HCT116 (cell line): ENCODE data around the gene TNFRSF25. TPM values are rescaled to one million over a fixed set of nuclear protein-coding genes. Genes with fewer than 3 reads are reported as not detected.

Experiments
- ATAC-seq: fragments of 200-7000 bp; cut with Tn5 transposase; 2 replicates; pipeline ENCODE4 v1.9.1; 2020; ENCODE audit warnings: mild to moderate bottlenecking, moderate library complexity
- BruUV-seq: library from RNA; stranded (reverse); fragments of 400-500 nt; replicated peaks from 2 replicates; lab custom pipeline; 2021; lab: Mats Ljungman, UMichigan
- CTCF ChIA-PET: fragments of 300-600 bp; sonication (Branson Sonifier 250); formaldehyde crosslinking; loops from one replicate; lab custom pipeline; 2021; ENCODE audit warnings: antibody characterized with exemption; lab: Charles Lee
- POLR2A ChIA-PET: fragments of 300-600, 350-600 bp; sonication (Branson Sonifier 250); formaldehyde crosslinking; loops from one replicate; lab custom pipeline; 2021; ENCODE audit warnings: antibody characterized with exemption; lab: Charles Lee
- RAD21 ChIA-PET, 2 experiments: fragments of 300-600 bp; sonication (Branson Sonifier 250); formaldehyde crosslinking; loops; one replicate each; lab custom pipeline; 2023; ENCODE audit warnings: low total read pairs in 2 of 2; ENCODE audit not compliant: uncharacterized antibody in 2 of 2, unreplicated experiment in 2 of 2, low non-redundant PET in 1 of 2; lab: Charles Lee
- DNase-seq: peaks from one replicate; pipeline ENCODE4 v3.0.0-alpha.2; 2010; ENCODE audit warnings: low read depth, low spot score
- H2AFZ ChIP-seq: fragments of 200-600 bp; shearing (Covaris generic), sonication (generic); 2 replicates; pipeline ENCODE4 v1.6.1; 2017; ENCODE audit warnings: low read depth, mixed run types, mixed read lengths, antibody characterized with exemption, low read length; ENCODE audit not compliant: poor library complexity, severe bottlenecking
- H3K27ac ChIP-seq: 2 replicates; pipeline ENCODE4 v1.5.1; 2012; ENCODE audit warnings: low read depth, low read length
- H3K27me3 ChIP-seq: fragments of 200-600 bp; sonication (generic); 2 replicates; pipeline ENCODE4 v1.6.1; 2016; ENCODE audit warnings: mixed run types, low read length, mixed read lengths; ENCODE audit not compliant: insufficient read depth
- H3K36me3 ChIP-seq, 2 experiments: fragments of 200-500 bp in 1 of 2; fragments of 200-600 bp in 1 of 2; sonication (Bioruptor generic) in 1 of 2; sonication (generic) in 1 of 2; 2 replicates each; pipeline versions ENCODE4 v1.5.1 to v1.6.1; 2014 to 2016; ENCODE audit warnings: low read length in 2 of 2, inconsistent platforms in 1 of 2, mixed read lengths in 1 of 2, mixed run types in 1 of 2; ENCODE audit not compliant: insufficient read depth in 2 of 2, control insufficient read depth in 1 of 2
- H3K4me1 ChIP-seq, 2 experiments: fragments of 200-600 bp in 1 of 2; sonication (generic) in 1 of 2; 2 replicates each; pipeline versions ENCODE4 v1.5.1 to v1.6.1; 2012 to 2017; ENCODE audit warnings: low read length in 2 of 2, inconsistent platforms in 1 of 2, mild to moderate bottlenecking in 1 of 2, mixed read lengths in 1 of 2, mixed run types in 1 of 2, moderate library complexity in 1 of 2; ENCODE audit not compliant: insufficient read depth in 2 of 2, control insufficient read depth in 1 of 2
- H3K4me2 ChIP-seq: fragments of 200-600 bp; sonication (generic); 2 replicates; pipeline ENCODE4 v1.6.1; 2017; ENCODE audit warnings: mixed run types, low read length, mixed read lengths
- H3K4me3 ChIP-seq, 2 experiments: fragments of 200-600 bp in 1 of 2; sonication (generic) in 1 of 2; replicated peaks in 1 of 2; 2 replicates each; pipeline ENCODE4 v1.5.1; 2011 to 2016; ENCODE audit warnings: low read length in 2 of 2, control low read depth in 1 of 2, low read depth in 1 of 2, mild to moderate bottlenecking in 1 of 2, mixed read lengths in 1 of 2, mixed run types in 1 of 2
- H3K79me2 ChIP-seq: fragments of 200-600 bp; sonication (generic); 2 replicates; pipeline ENCODE4 v1.6.1; 2017; ENCODE audit warnings: mild to moderate bottlenecking, mixed run types, low read length, moderate library complexity, mixed read lengths; ENCODE audit not compliant: insufficient read depth
- H3K9ac ChIP-seq: fragments of 200-600 bp; sonication (generic); 2 replicates; pipeline ENCODE4 v1.6.1; 2016; ENCODE audit warnings: low read length, mixed read lengths
- H3K9me2 ChIP-seq: fragments of 200-600 bp; sonication (generic), shearing (Covaris generic); 2 replicates; pipeline ENCODE4 v1.6.1; 2017; ENCODE audit warnings: mixed run types, mild to moderate bottlenecking, moderate library complexity; ENCODE audit not compliant: insufficient read depth
- H3K9me3 ChIP-seq, 2 experiments: fragments of 200-500 bp in 1 of 2; fragments of 200-600 bp in 1 of 2; sonication (Bioruptor generic) in 1 of 2; sonication (generic) in 1 of 2; 2 replicates each; pipeline ENCODE4 v1.6.1; 2014 to 2017; ENCODE audit warnings: low read length in 2 of 2, mixed read lengths in 2 of 2, inconsistent platforms in 1 of 2, low read depth in 1 of 2, mild to moderate bottlenecking in 1 of 2, mixed run types in 1 of 2, moderate library complexity in 1 of 2; ENCODE audit not compliant: control insufficient read depth in 1 of 2, insufficient read depth in 1 of 2
- H4K20me1 ChIP-seq: fragments of 200-600 bp; sonication (generic), shearing (Covaris generic); 2 replicates; pipeline ENCODE4 v1.6.1; 2017; ENCODE audit warnings: mixed run types, mild to moderate bottlenecking, moderate library complexity; ENCODE audit not compliant: insufficient read depth
- CBX3 ChIP-seq: IDR thresholded peaks from 2 replicates; pipeline ENCODE4 v1.6.1; 2012; ENCODE audit warnings: low read depth
- CEBPB ChIP-seq: IDR thresholded peaks from 2 replicates; pipeline ENCODE4 v1.6.1; 2012; ENCODE audit warnings: low read depth
- EGR1 ChIP-seq: IDR thresholded peaks from 2 replicates; pipeline ENCODE4 v1.6.1; 2012; ENCODE audit warnings: low read depth
- ELF1 ChIP-seq: IDR thresholded peaks from 2 replicates; pipeline ENCODE4 v1.6.1; 2012; ENCODE audit warnings: low read depth, borderline replicate concordance
- EZH2phosphoT487 ChIP-seq: fragments of 200-600 bp; IDR thresholded peaks from 2 replicates; pipeline ENCODE4 v1.6.1; 2018; ENCODE audit warnings: antibody characterized with exemption, borderline replicate concordance
- POLR2AphosphoS5 ChIP-seq: IDR thresholded peaks from 2 replicates; pipeline ENCODE4 v1.6.1; 2011; ENCODE audit warnings: mild to moderate bottlenecking, low read depth, low read length, moderate library complexity
- SIN3A ChIP-seq: IDR thresholded peaks from 2 replicates; pipeline ENCODE4 v1.6.1; 2012; ENCODE audit warnings: low read depth
- TCF7L2 ChIP-seq: IDR thresholded peaks from 2 replicates; pipeline ENCODE4 v1.7.0; 2011; ENCODE audit warnings: borderline replicate concordance, inconsistent platforms; ENCODE audit not compliant: insufficient read depth, insufficient read length; ENCODE audit errors: extremely low read depth
- YY1 ChIP-seq: IDR thresholded peaks from 2 replicates; pipeline ENCODE4 v1.6.1; 2011; ENCODE audit warnings: low read length, low read depth, moderate library complexity, mild to moderate bottlenecking; ENCODE audit not compliant: insufficient replicate concordance; ENCODE audit errors: extremely low read depth
- ZFX ChIP-seq: fragments of 450-650 bp; IDR thresholded peaks from 2 replicates; pipeline ENCODE4 v1.6.1; 2017
- ZNF274 ChIP-seq: fragments of 200-500 bp; sonication (Bioruptor generic); IDR thresholded peaks from 2 replicates; pipeline ENCODE4 v1.6.1; 2014; ENCODE audit warnings: mild to moderate bottlenecking, low read depth, low read length, inconsistent platforms
- intact Hi-C: fragments of 100-400 bp; cut with micrococcal nuclease; formaldehyde crosslinking; loops from 2 replicates; pipeline ENCODE4 v1.10.0; 2022
- total RNA-seq: library from RNA; stranded (reverse); gene quantifications from one replicate; pipeline ENCODE4 v1.2.1, GENCODE V29; 2021; ENCODE audit not compliant: unreplicated experiment
- TF ChIP-seq, protein P1 (sequence below): IDR thresholded peaks from 2 replicates; pipeline ENCODE4 v1.6.1; 2012; ENCODE audit warnings: low read depth
- TF ChIP-seq, protein P2 (sequence below), 3 experiments: fragments of 200-600 bp in 1 of 3; sonication (generic) in 1 of 3; IDR thresholded peaks in 2 of 3; conservative IDR thresholded peaks in 1 of 3; 2 replicates each; pipeline ENCODE4 v1.5.1; 2012 to 2017; ENCODE audit warnings: low read depth in 2 of 3, low read length in 2 of 3, antibody characterized with exemption in 1 of 3, borderline replicate concordance in 1 of 3, control low read depth in 1 of 3, mild to moderate bottlenecking in 1 of 3, mixed read lengths in 1 of 3, mixed run types in 1 of 3, moderate library complexity in 1 of 3; ENCODE audit not compliant: insufficient read depth in 1 of 3
- TF ChIP-seq, protein P3 (sequence below): IDR thresholded peaks from 2 replicates; pipeline ENCODE4 v1.6.1; 2012

TNFRSF25 gene
- total RNA-seq, 1 experiment from 2014 or later = 27.5 TPM

DNA sequence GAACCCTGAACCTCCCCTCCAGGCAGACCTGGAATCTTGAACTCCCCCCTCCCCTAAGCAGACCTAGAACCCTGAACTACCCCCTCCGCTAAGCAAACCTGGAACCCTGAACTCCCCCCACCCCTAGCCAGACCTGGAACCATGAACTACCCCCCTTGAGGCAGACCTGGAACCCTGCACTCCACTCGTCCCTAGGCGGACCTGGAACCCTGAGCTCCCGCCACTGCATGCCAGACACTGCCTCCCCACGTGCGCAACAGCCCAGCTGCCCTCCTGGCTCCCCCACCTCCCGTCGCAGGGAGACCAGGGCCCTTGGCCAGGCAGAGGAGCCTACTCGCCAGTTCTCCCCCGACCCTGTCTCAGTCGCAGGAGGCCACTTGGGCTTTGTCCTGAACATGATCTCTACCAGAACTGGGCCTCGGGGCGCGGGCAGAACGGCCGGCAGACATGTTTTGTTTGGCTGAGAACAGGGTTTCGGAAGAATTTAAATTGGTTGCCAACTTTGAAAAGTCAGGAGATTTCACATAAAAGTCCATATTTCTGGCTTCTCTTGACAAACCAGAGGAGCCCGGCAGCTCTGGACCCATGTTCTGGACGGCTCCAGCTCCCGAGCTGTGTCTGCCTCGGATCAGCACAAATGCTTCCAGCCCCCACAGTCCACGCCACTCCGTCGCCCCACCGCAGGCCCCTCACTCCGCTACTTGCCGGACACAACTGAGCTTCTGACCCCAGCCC, 34.7 kb upstream of the TNFRSF25 start:
- TF ChIP-seq, protein P1, sequence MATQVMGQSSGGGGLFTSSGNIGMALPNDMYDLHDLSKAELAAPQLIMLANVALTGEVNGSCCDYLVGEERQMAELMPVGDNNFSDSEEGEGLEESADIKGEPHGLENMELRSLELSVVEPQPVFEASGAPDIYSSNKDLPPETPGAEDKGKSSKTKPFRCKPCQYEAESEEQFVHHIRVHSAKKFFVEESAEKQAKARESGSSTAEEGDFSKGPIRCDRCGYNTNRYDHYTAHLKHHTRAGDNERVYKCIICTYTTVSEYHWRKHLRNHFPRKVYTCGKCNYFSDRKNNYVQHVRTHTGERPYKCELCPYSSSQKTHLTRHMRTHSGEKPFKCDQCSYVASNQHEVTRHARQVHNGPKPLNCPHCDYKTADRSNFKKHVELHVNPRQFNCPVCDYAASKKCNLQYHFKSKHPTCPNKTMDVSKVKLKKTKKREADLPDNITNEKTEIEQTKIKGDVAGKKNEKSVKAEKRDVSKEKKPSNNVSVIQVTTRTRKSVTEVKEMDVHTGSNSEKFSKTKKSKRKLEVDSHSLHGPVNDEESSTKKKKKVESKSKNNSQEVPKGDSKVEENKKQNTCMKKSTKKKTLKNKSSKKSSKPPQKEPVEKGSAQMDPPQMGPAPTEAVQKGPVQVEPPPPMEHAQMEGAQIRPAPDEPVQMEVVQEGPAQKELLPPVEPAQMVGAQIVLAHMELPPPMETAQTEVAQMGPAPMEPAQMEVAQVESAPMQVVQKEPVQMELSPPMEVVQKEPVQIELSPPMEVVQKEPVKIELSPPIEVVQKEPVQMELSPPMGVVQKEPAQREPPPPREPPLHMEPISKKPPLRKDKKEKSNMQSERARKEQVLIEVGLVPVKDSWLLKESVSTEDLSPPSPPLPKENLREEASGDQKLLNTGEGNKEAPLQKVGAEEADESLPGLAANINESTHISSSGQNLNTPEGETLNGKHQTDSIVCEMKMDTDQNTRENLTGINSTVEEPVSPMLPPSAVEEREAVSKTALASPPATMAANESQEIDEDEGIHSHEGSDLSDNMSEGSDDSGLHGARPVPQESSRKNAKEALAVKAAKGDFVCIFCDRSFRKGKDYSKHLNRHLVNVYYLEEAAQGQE = no peak
- TF ChIP-seq SIN3A (no peak), ZFX (no peak), ELF1 (no peak), CEBPB (no peak), TCF7L2 (no peak), EZH2phosphoT487 (no peak), ZNF274 (no peak), EGR1 (no peak), POLR2AphosphoS5 (no peak), CBX3 (no peak), YY1 (no peak)
- TF ChIP-seq, protein P2, sequence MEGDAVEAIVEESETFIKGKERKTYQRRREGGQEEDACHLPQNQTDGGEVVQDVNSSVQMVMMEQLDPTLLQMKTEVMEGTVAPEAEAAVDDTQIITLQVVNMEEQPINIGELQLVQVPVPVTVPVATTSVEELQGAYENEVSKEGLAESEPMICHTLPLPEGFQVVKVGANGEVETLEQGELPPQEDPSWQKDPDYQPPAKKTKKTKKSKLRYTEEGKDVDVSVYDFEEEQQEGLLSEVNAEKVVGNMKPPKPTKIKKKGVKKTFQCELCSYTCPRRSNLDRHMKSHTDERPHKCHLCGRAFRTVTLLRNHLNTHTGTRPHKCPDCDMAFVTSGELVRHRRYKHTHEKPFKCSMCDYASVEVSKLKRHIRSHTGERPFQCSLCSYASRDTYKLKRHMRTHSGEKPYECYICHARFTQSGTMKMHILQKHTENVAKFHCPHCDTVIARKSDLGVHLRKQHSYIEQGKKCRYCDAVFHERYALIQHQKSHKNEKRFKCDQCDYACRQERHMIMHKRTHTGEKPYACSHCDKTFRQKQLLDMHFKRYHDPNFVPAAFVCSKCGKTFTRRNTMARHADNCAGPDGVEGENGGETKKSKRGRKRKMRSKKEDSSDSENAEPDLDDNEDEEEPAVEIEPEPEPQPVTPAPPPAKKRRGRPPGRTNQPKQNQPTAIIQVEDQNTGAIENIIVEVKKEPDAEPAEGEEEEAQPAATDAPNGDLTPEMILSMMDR (IDR thresholded peaks at IDR 0.05 in 2 of 3, conservative IDR thresholded peaks at IDR 0.05 in 1 of 3; ENCODE audit: borderline replicate concordance in 1 of 3, insufficient read depth in 1 of 3, low read depth in 2 of 3, low read length in 2 of 3) = no peak
- TF ChIP-seq, protein P3, sequence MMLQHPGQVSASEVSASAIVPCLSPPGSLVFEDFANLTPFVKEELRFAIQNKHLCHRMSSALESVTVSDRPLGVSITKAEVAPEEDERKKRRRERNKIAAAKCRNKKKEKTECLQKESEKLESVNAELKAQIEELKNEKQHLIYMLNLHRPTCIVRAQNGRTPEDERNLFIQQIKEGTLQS = no peak
- TF ChIP-seq, all 23 proteins: peak for 0
- H3K79me2 ChIP-seq = no peaks in the 10 kb centered on the region
- H3K9me3 ChIP-seq = no peaks in the 10 kb centered on the region
- no peaks in the 10 kb centered on the region for H3K27me3 ChIP-seq
- ChIA-PET RAD21 (no interaction called here), POLR2A (no interaction called here), CTCF (interaction anchor here (1.6 kb wide), 1 partner anchor 12 kb away, joined by 3 read pairs; no protein-coding TSS in a partner anchor)
- H3K4me2 ChIP-seq = no peak overlapping the region
- no peaks in the 10 kb centered on the region for H3K36me3 ChIP-seq
- H3K27ac ChIP-seq = no peak overlapping the region
- H3K4me1 ChIP-seq = peaks cover 15 to 24% of the 10 kb centered on the region in 2 experiments
- BruUV-seq = no TSS peak
- no peak overlapping the region for H2AFZ ChIP-seq
- H3K9ac ChIP-seq = no peak overlapping the region
- no peak for ATAC-seq
- H3K4me3 ChIP-seq = no peak overlapping the region
- DNase-seq = no peak
- intact Hi-C loops = no loop called here
- H4K20me1 ChIP-seq = no peaks in the 10 kb centered on the region
- no peaks in the 10 kb centered on the region for H3K9me2 ChIP-seq
